Iris pigment epithelial cell (primary cell): ENCODE data around the gene ZDHHC11.
"Not testable (repeated sequence)": the region's sequence is repeated elsewhere in the genome, so short reads cannot be mapped to it uniquely, and the experiment has no call there.

ENCODE experiments used
- DNase-seq: peaks from one replicate; pipeline ENCODE4 v3.0.0-alpha.2; 2011; ENCODE audit warnings: low read depth

Gene ZDHHC11

GRCh38 chr5:747303-747844 is 103.4 kb downstream of the ZDHHC11 start:
- DNase-seq = not testable (repeated sequence)

DNA sequence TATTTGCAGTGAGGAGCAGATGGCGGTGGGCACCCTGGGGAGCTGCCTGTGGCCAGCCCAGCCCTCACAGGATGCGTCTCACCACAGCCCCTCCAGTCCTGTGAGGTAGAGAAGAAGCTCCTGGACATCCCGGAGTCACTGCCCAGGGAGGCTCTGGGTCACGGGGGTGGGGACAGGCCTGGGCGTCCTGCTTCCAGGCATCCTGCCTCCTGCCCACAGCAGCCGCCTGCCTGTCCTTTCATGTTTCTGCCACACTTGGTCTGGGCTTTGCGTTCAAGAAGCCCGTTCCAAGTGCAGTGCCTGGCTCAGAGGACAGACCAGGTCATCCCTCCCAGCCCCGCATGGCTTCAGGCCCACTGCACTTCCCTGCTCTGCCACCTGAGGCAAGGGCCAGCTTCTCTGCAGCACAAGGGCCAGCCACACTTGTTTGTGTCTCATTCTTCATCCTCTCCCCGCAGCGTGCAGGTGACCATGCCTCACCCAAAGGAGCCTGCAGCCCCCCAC is 104.5 kb downstream of the ZDHHC11 start:
- DNase-seq = no peak
